ENCODE results near the gene CETN1.

The CETN1 gene

DNA sequence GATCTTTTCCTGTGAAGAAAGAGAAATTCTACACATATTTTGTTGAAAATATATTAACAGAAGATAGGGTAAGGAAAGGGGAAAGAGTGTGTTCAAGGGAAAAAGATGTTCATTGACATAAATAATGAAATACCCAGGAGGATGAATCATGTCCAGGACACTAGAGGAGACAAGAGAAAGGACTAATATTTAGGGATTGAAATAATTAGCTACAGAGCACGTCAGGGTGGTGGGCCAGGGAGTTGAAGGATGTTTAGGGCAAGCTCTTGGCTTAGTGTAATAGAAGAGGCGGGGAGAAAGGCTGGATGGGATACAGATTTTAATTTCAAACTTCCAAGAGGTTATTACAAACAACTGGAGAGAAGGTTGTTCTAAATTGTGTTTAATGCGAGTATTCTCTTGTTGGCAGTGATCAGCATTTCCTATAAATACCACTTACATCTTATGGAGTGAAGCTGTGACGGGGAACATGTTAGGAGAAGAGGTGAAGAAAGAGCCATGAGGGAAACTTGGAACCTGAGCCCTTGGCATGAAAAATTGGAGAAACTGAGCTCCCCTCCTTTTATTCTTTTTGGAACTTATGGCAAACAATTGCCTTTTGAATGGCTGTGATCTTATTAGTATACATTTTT lies 36.6 kb upstream of the CETN1 start:
- H3K4me3 ChIP-seq (replicated peaks; ENCODE audit: insufficient read depth, low read length): no peak overlapping the region
- H3K27me3 ChIP-seq (ENCODE audit: insufficient read depth, poor library complexity, severe bottlenecking): peaks cover 2% of the 10 kb centered on the region
- no peak for DNase-seq (ENCODE audit: low read depth in 1 of 2, low spot score in 1 of 2)
- no peak overlapping the region for H3K27ac ChIP-seq (replicated peaks)
- no peak for TF ChIP-seq POLR2AphosphoS5 (IDR thresholded peaks at IDR 0.05; ENCODE audit: low read depth)

DNA sequence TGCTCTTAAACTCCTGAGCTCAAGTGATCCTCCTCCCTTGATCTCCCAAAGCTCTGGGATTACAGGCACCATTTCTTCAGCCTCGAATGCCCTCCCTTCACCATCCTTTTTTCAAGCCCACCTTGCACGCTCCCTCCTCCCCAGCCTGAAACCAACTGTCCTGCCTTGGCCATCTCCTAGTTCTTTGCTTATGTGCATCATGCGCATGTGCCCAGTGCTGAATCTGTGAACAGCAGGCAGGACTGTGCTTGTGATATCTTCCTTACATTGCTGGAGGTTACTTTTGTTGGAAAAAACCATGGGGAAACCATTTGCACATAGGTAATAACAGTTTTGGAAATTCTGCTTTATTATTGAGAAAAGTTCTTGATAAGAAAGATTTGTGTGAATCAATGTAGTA lies 30.2 kb upstream of the CETN1 start:
- TF ChIP-seq SPI1 (IDR thresholded peaks at IDR 0.05; ENCODE audit: borderline replicate concordance, low read depth) (no peak), GABPA (IDR thresholded peaks at IDR 0.05; ENCODE audit: low read depth) (no peak), POLR2AphosphoS5 (IDR thresholded peaks at IDR 0.05; ENCODE audit: low read depth) (no peak)
- TF ChIP-seq, protein P1, sequence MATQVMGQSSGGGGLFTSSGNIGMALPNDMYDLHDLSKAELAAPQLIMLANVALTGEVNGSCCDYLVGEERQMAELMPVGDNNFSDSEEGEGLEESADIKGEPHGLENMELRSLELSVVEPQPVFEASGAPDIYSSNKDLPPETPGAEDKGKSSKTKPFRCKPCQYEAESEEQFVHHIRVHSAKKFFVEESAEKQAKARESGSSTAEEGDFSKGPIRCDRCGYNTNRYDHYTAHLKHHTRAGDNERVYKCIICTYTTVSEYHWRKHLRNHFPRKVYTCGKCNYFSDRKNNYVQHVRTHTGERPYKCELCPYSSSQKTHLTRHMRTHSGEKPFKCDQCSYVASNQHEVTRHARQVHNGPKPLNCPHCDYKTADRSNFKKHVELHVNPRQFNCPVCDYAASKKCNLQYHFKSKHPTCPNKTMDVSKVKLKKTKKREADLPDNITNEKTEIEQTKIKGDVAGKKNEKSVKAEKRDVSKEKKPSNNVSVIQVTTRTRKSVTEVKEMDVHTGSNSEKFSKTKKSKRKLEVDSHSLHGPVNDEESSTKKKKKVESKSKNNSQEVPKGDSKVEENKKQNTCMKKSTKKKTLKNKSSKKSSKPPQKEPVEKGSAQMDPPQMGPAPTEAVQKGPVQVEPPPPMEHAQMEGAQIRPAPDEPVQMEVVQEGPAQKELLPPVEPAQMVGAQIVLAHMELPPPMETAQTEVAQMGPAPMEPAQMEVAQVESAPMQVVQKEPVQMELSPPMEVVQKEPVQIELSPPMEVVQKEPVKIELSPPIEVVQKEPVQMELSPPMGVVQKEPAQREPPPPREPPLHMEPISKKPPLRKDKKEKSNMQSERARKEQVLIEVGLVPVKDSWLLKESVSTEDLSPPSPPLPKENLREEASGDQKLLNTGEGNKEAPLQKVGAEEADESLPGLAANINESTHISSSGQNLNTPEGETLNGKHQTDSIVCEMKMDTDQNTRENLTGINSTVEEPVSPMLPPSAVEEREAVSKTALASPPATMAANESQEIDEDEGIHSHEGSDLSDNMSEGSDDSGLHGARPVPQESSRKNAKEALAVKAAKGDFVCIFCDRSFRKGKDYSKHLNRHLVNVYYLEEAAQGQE (IDR thresholded peaks at IDR 0.05; ENCODE audit: insufficient replicate concordance, low read depth): no peak
- TF ChIP-seq, protein P2, sequence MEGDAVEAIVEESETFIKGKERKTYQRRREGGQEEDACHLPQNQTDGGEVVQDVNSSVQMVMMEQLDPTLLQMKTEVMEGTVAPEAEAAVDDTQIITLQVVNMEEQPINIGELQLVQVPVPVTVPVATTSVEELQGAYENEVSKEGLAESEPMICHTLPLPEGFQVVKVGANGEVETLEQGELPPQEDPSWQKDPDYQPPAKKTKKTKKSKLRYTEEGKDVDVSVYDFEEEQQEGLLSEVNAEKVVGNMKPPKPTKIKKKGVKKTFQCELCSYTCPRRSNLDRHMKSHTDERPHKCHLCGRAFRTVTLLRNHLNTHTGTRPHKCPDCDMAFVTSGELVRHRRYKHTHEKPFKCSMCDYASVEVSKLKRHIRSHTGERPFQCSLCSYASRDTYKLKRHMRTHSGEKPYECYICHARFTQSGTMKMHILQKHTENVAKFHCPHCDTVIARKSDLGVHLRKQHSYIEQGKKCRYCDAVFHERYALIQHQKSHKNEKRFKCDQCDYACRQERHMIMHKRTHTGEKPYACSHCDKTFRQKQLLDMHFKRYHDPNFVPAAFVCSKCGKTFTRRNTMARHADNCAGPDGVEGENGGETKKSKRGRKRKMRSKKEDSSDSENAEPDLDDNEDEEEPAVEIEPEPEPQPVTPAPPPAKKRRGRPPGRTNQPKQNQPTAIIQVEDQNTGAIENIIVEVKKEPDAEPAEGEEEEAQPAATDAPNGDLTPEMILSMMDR (IDR thresholded peaks at IDR 0.05; ENCODE audit: insufficient read depth, low read length): no peak
- DNase-seq (ENCODE audit: low read depth in 1 of 2, low spot score in 1 of 2): no peak
- Histone ChIP-seq H3K4me3 (replicated peaks; ENCODE audit: insufficient read depth, low read length) (no peak overlapping the region), H3K27me3 (ENCODE audit: insufficient read depth, poor library complexity, severe bottlenecking) (no peaks in the 10 kb centered on the region), H3K27ac (replicated peaks) (no peak overlapping the region)

DNA sequence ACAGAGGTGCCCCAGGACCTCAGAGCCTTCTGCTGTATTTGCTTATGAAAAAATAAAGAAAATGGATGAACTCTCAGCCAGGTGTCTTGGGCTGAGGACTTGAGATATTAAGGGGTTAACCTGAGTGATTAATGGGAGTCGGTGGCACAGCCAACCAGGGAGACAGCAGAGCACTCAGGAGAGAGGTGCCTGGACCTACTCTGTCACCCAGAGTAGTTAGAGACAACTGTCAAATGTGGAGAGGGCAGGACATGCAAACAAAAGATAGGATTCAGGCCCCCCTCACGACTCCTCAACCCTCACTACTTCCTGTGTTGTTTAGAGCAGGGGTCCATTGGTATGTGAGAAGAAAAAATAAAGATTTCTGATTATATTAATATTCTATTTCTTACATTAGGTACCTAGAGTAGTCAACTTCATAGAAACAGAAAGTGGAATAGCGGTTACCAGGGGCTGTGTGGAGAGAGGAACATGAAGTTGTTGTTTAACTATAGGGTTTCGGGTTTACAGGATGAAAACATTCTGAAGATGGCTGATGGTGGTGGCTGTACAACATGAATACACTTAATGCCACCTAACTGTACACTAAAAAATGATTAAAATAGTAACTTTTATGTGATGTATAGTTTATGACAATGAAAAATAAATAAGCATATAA lies 28.6 kb upstream of the CETN1 start:
- H3K27ac ChIP-seq (replicated peaks): no peak overlapping the region

More for the DNA sequence above, 28.6 kb upstream of the CETN1 start:
- TF ChIP-seq POLR2AphosphoS5 (IDR thresholded peaks at IDR 0.05; ENCODE audit: low read depth) (no peak), SPI1 (IDR thresholded peaks at IDR 0.05; ENCODE audit: borderline replicate concordance, low read depth) (no peak), GABPA (IDR thresholded peaks at IDR 0.05; ENCODE audit: low read depth) (no peak)
- TF ChIP-seq, protein P2 (IDR thresholded peaks at IDR 0.05; ENCODE audit: insufficient read depth, low read length): no peak
- TF ChIP-seq, protein P1 (IDR thresholded peaks at IDR 0.05; ENCODE audit: insufficient replicate concordance, low read depth): no peak
- H3K27me3 ChIP-seq (ENCODE audit: insufficient read depth, poor library complexity, severe bottlenecking): no peaks in the 10 kb centered on the region
- H3K4me3 ChIP-seq (replicated peaks; ENCODE audit: insufficient read depth, low read length): no peak overlapping the region
- DNase-seq (ENCODE audit: low read depth in 1 of 2, low spot score in 1 of 2): no peak
